Activated CD4-positive, alpha-beta T cell treated with anti-CD3 and anti-CD28 coated beads, Interleukin-2, amount 50 U/mL, for 1 hour (primary cell): ENCODE data around the gene MPC1.

Source experiments
- DNase-seq: peaks from one replicate; pipeline ENCODE4 v3.0.0-alpha.2; 2020

Gene MPC1

GRCh38 chr6:166382933-166383801 is at the start of gene MPC1:
MPC1 (minus strand) TSS chr6:166382940; CDS start chr6:166382876, 64 bp downstream.
- peak; percentile 91 for DNase-seq

- no peak for DNase-seq
Observed at GRCh38 chr6:166430269-166430668, 47.5 kb upstream of the MPC1 start.

GRCh38 chr6:166424431-166424830 is 41.7 kb upstream of the MPC1 start:
- no peak for DNase-seq

- no peak for DNase-seq
Observed at GRCh38 chr6:166423781-166424180, 41.0 kb upstream of the MPC1 start.

- DNase-seq = no peak
Observed at GRCh38 chr6:166423051-166423745, 40.5 kb upstream of the MPC1 start.

GRCh38 chr6:166422201-166422940 is 39.6 kb upstream of the MPC1 start:
- no peak for DNase-seq

GRCh38 chr6:166420351-166420750 is 37.6 kb upstream of the MPC1 start:
- DNase-seq = no peak

GRCh38 chr6:166419717-166420116 is 37.0 kb upstream of the MPC1 start:
- no peak for DNase-seq

GRCh38 chr6:166419286-166419685 is 36.5 kb upstream of the MPC1 start:
- peak; percentile 53 for DNase-seq

- DNase-seq = no peak
Observed at GRCh38 chr6:166418691-166419143, 36.0 kb upstream of the MPC1 start.

- peak; percentile 66 for DNase-seq
Observed at GRCh38 chr6:166417285-166417691, 34.5 kb upstream of the MPC1 start.

GRCh38 chr6:166415833-166416347 is 33.1 kb upstream of the MPC1 start:
- DNase-seq = no peak

GRCh38 chr6:166415306-166415705 is 32.6 kb upstream of the MPC1 start:
- DNase-seq = peak; percentile 24

- DNase-seq = no peak
Observed at GRCh38 chr6:166413491-166413951, 30.8 kb upstream of the MPC1 start.

- DNase-seq = no peak
Observed at GRCh38 chr6:166412911-166413384, 30.2 kb upstream of the MPC1 start.

GRCh38 chr6:166412156-166412910 is 29.6 kb upstream of the MPC1 start:
- DNase-seq = no peak

- DNase-seq = peak; percentile 43
Observed at GRCh38 chr6:166411721-166412151, 29.0 kb upstream of the MPC1 start.

- no peak for DNase-seq
Observed at GRCh38 chr6:166411271-166411670, 28.5 kb upstream of the MPC1 start.

GRCh38 chr6:166410426-166410935 is 27.7 kb upstream of the MPC1 start:
- no peak for DNase-seq

- no peak for DNase-seq
Observed at GRCh38 chr6:166408936-166409755, 26.4 kb upstream of the MPC1 start.

- DNase-seq = no peak
Observed at GRCh38 chr6:166406197-166406596, 23.5 kb upstream of the MPC1 start.
